Psoas muscle (tissue), 8 donors: Measurements from ENCODE around the gene KIF3A. TPM values are rescaled to one million over a fixed set of nuclear protein-coding genes. Genes with fewer than 3 reads are reported as not detected.

Experiments used
- ATAC-seq, 4 donors: fragments of 200-7000 bp; cut with Tn5 transposase; one replicate each; pipeline ENCODE4 v1.9.1; 2020; ENCODE audit warnings: moderate library complexity in 3 of 4, mild to moderate bottlenecking in 2 of 4
- DNase-seq, 2 donors: peaks; one replicate each; pipeline ENCODE4 v3.0.0-alpha.2; 2020
- H3K27ac ChIP-seq: fragments of 200-600 bp; one replicate; pipeline ENCODE4 v1.8.0; 2022
- H3K27me3 ChIP-seq, 3 donors: fragments of 200-600 bp in 1 of 3; one replicate each; pipeline versions ENCODE4 v1.6.1 to v1.8.0; 2013 to 2022; ENCODE audit warnings: low read length in 2 of 3, mild to moderate bottlenecking in 2 of 3, moderate library complexity in 1 of 3; ENCODE audit not compliant: insufficient read depth in 3 of 3
- H3K36me3 ChIP-seq, 2 donors: fragments of 200-600 bp in 1 of 2; one replicate each; pipeline versions ENCODE4 v1.6.1 to v1.8.0; 2013 to 2022; ENCODE audit warnings: low read depth in 1 of 2, mild to moderate bottlenecking in 1 of 2, moderate library complexity in 1 of 2; ENCODE audit not compliant: insufficient read depth in 1 of 2
- H3K4me1 ChIP-seq: fragments of 200-600 bp; one replicate; pipeline ENCODE4 v1.8.0; 2022
- H3K4me3 ChIP-seq: fragments of 200-600 bp; one replicate; pipeline ENCODE4 v1.8.0; 2022; ENCODE audit warnings: mild to moderate bottlenecking
- H3K9me3 ChIP-seq: fragments of 200-600 bp; one replicate; pipeline ENCODE4 v1.8.0; 2022
- CTCF ChIP-seq: fragments of 200-600 bp; IDR thresholded peaks from one replicate; pipeline ENCODE4 v1.8.0; 2022; ENCODE audit warnings: antibody characterized with exemption
- WGBS, 3 donors: extraction: QIAGEN DNeasy Blood & Tissue Kit; methylation state at CpG; one replicate each; pipeline versions ENCODE4 v1.1.6 to v1.1.7; 2013; 5-methylcytosine and 5-hydroxymethylcytosine counted together
- intact Hi-C, 2 donors: fragments of 100-400 bp; cut with DNase I; formaldehyde crosslinking; loops; one replicate each; pipeline versions ENCODE4 v1.11.0 to v1.14.2; 2022
- polyA plus RNA-seq, 3 donors: library from polyadenylated mRNA; stranded (reverse); fragments of 200-250 nt; gene quantifications; one replicate each; pipeline ENCODE4 v1.2.3, GENCODE V29; 2013
- total RNA-seq, 4 donors: library from RNA; stranded (reverse); fragmentation: NEBNext Ultra II Directional in 2 of 4; extraction: Animal tissue kit (Norgen Biotek cat#: 25700) in 2 of 4; gene quantifications; one replicate each; pipeline versions ENCODE4 v1.2.1 to v1.2.4, GENCODE V29; 2021 to 2023
- donor health status: healthy with polysubstance abuse.
- donor health status: DM: no; HTN: no; CAD: no; lungs with moderate emphysema.
- donor health status: Bipolar disorder and iron deficiency.
- donor health status: healthy.
- donor health status: DM: yes; HTN: yes; CAD: no.
- donor health status: DM: no; HTN: no; CAD: no.
- donor health status: DM: no; HTN: no; CAD: no.
- donor health status: DM: yes; HTN: yes; CAD: no.

KIF3A gene
- total and polyA plus RNA-seq, 7 donors = 2.5 to 8.0 (median 4.3) TPM

- Histone ChIP-seq H3K4me3 (no peak overlapping the region), H3K4me1 (peaks cover 8% of the 10 kb centered on the region), H3K9me3 (no peaks in the 10 kb centered on the region), H3K36me3 (peaks cover 0 to 18% of the 10 kb centered on the region in 2 donors), H3K27ac (no peak overlapping the region), H3K27me3 (no peaks in the 10 kb centered on the region)
- intact Hi-C loops = no loop called here
- TF ChIP-seq CTCF = no peak
- WGBS, 3 donors = 93 to 98% (median 97%) methylated on average over 3 of the region's 3 CpGs
- DNase-seq (no peak), ATAC-seq (no peak)
These were observed 31.1 kb upstream of the KIF3A start for GRCh38 chr5:132768485-132768868.

GRCh38 chr5:132767150-132767549 lies 29.8 kb upstream of the KIF3A start:
- peaks cover 0 to 31% of the 10 kb centered on the region in 2 donors for H3K36me3 ChIP-seq
- DNase-seq (no peak), ATAC-seq (no peak)
- no peaks in the 10 kb centered on the region for H3K9me3 ChIP-seq
- peaks cover 8% of the 10 kb centered on the region for H3K4me1 ChIP-seq
- no peaks in the 10 kb centered on the region for H3K27me3 ChIP-seq
- TF ChIP-seq CTCF = no peak
- intact Hi-C loops = no loop called here
- WGBS, 3 donors = 37 to 54% (median 49%) methylated on average over 2 of the region's 2 CpGs
- H3K27ac ChIP-seq = no peak overlapping the region
- H3K4me3 ChIP-seq = no peak overlapping the region

- no peak for TF ChIP-seq CTCF
- Histone ChIP-seq H3K9me3 (no peaks in the 10 kb centered on the region), H3K4me3 (no peak overlapping the region), H3K27me3 (no peaks in the 10 kb centered on the region), H3K4me1 (peaks cover 4% of the 10 kb centered on the region), H3K27ac (no peak overlapping the region), H3K36me3 (peaks cover 0 to 35% of the 10 kb centered on the region in 2 donors)
- DNase-seq = no peak
- no peak for ATAC-seq
- 85 to 100% (median 94%) methylated on average over 1 of the region's 1 CpG for WGBS, 3 donors
- intact Hi-C loops = no loop called here
These were observed 29.4 kb upstream of the KIF3A start for GRCh38 chr5:132766806-132767055.

- intact Hi-C loops = no loop called here
- 90 to 95% (median 91%) methylated on average over 12 to 14 of the region's 14 CpGs for WGBS, 3 donors
- DNase-seq (no peak), ATAC-seq (no peak)
- H3K9me3 ChIP-seq = no peaks in the 10 kb centered on the region
- H3K27me3 ChIP-seq = no peaks in the 10 kb centered on the region
- peaks cover 4% of the 10 kb centered on the region for H3K4me1 ChIP-seq
- H3K4me3 ChIP-seq = no peak overlapping the region
- no peak overlapping the region for H3K27ac ChIP-seq
- TF ChIP-seq CTCF = no peak
- peaks cover 0 to 41% of the 10 kb centered on the region in 2 donors for H3K36me3 ChIP-seq
These were observed 28.9 kb upstream of the KIF3A start for GRCh38 chr5:132766020-132766805.
